NCI-H345 (cell line): ENCODE measurements around the gene KCND3.

Experiments used
- DNase-seq: peaks from one replicate; lab custom pipeline; 2025; lab: John Stamatoyannopoulos, UW

Gene KCND3

GRCh38 chr1:111778066-111778465 is 211.4 kb downstream of the KCND3 start:
- DNase-seq = no peak

GRCh38 chr1:111777301-111777700 is 212.2 kb downstream of the KCND3 start:
- DNase-seq = no peak

- no peak for DNase-seq
These were observed 212.6 kb downstream of the KCND3 start for GRCh38 chr1:111776861-111777260.

GRCh38 chr1:111776391-111776790 is 213.1 kb downstream of the KCND3 start:
- no peak for DNase-seq

- no peak for DNase-seq
These were observed 213.5 kb downstream of the KCND3 start for GRCh38 chr1:111775966-111776365.

GRCh38 chr1:111770916-111771315 is 218.6 kb downstream of the KCND3 start:
- no peak for DNase-seq

DNA sequence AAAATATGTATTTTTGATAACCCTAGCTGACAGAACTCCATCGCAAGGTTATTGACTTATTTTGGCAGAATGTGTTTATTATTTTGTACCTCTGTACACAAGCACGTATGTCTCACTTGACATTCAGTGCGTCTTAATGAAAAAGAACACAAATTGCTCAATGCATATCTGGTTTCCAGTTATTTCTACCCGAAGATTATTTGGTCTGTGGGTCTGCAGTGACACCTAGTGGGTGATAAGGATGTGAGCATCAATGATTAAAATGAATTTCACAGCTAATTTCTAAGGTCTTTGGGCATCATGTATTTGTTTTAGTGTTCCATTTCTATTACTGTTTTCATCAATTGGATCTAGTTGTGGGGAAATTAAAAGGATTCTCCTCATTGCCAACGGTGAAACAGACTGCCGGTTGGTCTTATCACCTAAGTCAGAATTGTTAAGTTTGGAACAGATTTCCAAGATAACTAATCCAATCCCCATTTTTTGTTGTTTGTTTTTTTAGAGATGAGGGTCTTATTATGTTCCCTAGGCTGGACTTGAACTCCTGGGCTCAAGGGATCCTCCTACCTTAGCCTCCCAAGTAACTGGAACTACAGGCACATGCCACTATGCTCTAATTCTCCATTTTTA is 219.8 kb downstream of the KCND3 start:
- DNase-seq = peak; percentile 40

GRCh38 chr1:111768625-111769024 is 220.8 kb downstream of the KCND3 start:
- DNase-seq = no peak

DNA sequence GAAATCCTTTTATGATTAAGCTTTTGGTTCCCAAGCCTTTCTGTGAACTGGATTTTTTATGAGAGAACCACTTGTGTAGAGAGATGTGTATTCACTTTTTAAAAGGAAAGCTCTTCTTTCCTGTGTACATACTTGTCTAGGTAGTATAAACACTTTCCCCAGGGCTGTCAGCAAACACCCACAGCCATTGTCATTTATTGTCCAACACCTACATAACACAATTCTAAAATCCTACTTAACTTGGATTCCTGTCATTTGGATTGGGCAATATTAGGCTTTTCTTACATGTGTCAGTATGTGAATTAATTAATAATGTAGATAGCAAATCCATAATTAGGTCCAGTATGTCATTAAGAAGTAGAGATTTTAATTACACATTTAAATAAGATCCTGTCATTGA is 221.4 kb downstream of the KCND3 start:
- DNase-seq = peak; percentile 42

DNA sequence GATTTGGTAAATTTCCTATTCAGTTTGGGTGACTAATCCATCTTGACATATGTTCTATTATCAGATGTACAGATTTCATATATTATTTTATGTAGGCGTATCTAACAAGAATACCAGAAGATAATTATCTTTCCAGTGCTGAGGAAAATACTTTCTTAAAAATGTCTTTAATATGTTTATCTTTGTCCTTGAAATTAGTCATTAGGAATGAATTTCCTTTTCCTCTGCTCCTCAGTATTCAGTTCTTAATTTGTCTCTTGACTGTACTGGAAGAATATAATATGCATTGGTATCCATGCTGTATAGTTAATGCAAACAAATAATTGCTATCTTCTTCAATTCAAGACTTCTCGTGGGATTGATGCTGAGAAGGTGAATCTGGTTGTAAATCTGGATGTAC is 227.1 kb downstream of the KCND3 start:
- DNase-seq = no peak

GRCh38 chr1:111761717-111762116 is 227.8 kb downstream of the KCND3 start:
- no peak for DNase-seq

DNA sequence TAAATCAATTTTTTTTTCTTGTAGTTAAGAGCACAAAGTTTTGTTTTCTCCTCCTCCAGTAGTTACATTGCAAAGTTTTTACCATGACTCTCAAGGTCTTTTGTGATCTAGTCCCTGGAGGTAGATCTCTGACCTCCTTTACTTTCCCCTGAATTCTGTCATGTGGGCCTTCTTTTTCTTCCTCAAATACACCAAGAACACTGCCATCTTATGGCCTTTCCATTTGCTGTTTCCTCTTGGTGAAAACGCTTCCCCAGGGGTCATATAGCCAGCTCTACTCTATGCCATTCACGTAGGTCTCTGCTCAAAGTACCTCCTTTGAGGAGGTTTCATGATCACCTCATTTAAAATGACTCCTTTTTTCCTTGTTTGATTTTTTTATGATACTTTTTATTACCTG is 231.1 kb downstream of the KCND3 start:
- DNase-seq = no peak

GRCh38 chr1:111756124-111756513 is 233.3 kb downstream of the KCND3 start:
- DNase-seq = no peak

DNA sequence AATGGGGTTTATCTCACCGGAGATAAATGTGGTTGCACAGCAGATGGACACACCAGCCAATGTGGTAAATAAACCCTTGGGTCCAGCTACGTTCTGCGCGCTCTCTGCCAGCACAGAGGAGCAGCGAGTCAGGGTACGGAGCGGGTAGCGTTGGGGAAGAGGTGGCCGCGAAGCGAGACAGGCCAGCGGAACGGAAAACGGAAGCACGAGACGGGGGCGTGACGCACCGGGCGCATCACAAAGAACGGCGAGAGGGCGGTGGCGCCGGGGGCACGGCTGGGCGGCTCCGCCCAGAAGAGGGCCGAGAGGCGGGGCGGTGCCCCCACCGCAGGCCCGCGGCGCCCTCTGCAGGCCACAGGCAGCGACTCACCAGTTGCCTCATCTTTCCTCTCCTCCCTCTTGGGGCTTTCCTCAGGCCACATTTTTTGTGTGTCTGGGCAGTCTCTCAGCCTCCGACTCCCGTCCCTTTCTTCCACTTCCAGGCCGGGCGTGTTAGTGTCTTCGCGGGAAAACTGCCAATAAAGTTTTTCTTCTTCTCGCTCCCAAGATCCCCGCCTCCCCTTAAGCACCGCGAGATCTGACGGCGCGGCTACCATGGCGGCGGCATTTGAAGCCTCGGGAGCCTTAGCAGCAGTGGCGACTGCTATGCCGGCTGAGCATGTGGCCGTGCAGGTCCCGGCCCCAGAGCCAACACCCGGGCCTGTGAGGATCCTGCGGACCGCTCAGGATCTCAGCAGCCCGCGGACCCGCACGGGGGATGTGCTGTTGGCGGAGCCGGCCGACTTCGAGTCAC is 233.9 kb downstream of the KCND3 start, which contains the start of gene DDX20:
Gene DDX20 (plus strand): TSS at position 571 of the 793 bp plus-strand sequence. CDS start 24 bp downstream, at position 595.
- DNase-seq = peak; percentile 96

- DNase-seq = peak; percentile 62
These were observed 234.5 kb downstream of the KCND3 start for GRCh38 chr1:111754984-111755330.

- DNase-seq = no peak
These were observed 237.4 kb downstream of the KCND3 start for GRCh38 chr1:111751906-111752575.

DNA sequence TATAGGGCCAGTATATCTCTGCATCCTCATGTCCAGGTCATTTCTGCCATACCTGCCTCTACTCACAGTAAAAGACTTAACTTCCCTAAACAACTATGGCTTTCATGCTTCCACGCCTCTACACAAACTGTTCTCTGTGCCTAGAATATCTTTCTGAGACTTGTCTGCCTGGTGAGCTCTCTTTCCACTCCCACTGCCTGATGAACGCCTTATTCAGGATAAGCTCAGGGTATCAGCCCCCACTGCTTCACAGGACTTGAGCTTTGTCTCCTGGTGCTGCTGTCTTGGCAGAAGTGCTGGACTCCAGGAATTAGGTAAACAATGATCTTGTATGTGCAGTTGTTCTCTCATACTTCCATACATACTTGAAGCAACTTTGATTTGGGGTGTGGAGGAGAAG is 238.6 kb downstream of the KCND3 start:
- DNase-seq = no peak

DNA sequence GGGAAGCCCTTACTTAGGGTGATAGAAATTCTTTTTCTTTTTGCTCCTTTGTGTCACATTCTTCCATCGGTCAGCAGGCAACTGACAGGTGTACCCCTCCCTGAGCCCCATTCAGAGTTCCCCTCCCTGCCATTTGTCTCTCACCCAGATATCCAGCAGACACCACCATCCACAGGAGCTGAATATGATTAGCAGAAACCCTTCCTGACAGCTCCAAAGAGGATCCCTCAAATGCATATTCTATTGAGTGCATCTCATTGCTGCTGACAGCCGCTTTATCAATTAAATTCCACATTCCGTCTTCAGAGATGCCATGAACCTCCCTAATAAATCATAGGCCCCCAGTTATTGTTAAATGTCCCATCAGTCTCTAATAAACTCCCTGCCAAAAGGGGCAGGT is 239.8 kb downstream of the KCND3 start:
- DNase-seq = no peak

DNA sequence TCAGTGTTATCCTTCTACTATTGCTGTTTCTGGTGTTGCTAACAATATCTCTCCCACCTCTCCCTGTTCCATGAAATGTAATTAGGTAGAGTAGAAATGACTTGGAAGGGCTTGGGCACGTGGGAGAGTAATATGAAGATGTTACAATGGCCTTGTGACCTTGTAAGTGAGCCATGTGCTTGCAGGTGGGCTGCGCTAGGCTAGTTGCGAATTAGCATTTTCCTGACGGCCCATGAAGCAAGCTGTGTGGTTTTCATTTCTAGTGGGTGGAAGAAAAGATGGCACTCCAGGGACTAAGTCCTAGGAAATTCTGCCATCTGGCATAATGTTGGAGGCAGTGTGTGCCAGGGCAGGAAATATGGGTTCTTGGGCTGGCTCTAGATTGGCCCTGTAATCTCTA is 241.5 kb downstream of the KCND3 start:
- no peak for DNase-seq

- DNase-seq = peak; percentile 15
These were observed 242.2 kb downstream of the KCND3 start for GRCh38 chr1:111747282-111747734.

GRCh38 chr1:111746614-111746999 is 242.9 kb downstream of the KCND3 start:
- DNase-seq = no peak

GRCh38 chr1:111745675-111746613 is 243.5 kb downstream of the KCND3 start:
- DNase-seq = no peak
